IPS-18c (cell line): Measurements from ENCODE around the gene PHKB.
"Not testable (repeated sequence)": the region's sequence is repeated elsewhere in the genome, so short reads cannot be mapped to it uniquely, and the experiment has no call there.

ENCODE experiments used
- H3K4me3 ChIP-seq: 2 replicates; pipeline ENCODE4 v1.7.0; 2013; ENCODE audit warnings: low read depth, mild to moderate bottlenecking, low read length, moderate library complexity; ENCODE audit not compliant: insufficient read depth
- H3K9me3 ChIP-seq: one replicate; pipeline ENCODE4 v1.6.1; 2013; ENCODE audit warnings: mild to moderate bottlenecking, low read length, moderate library complexity; ENCODE audit not compliant: control insufficient read depth, insufficient read depth

The PHKB gene

DNA sequence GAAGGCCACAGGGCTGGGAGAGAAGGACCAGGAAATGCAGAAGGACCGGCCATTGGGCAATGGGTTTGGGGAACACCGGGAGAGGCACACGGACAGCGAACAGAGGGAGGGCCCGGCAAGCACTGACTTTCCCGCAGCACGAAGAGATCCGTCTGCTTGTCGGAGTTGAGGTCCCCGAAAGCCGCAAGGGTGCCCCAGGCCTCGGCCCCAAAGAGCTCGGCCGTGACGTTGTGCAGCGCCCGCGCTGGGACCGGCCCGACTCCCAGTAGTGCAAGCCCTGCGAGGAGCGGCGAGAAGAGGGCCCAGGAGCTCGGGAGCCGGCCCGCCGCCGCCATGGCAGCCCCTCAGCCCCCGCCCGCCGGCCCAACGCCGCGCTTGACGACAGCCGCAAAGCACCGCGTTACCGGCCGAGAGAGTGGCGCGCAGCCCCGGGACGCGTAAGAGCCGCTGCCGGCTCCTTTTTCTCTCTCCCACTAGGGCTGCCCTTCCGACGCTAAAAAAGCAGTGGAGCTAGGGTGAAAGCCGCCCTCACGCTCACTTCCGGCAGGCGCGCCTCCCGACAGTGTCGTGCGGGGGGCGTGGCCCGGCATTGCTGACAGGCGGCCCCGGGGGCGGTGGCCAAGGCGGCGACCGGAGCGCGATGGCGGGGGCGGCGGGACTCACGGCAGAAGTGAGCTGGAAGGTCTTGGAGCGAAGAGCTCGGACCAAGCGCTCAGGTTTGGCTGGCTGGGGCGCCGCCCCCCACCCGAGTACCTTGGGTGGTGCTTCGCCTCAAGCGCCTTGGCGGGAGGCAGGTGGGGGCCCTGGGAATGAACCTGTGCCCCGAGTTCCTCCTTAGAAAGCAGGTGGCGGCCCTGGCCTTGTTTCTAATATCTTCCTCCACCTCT is at the start of gene PHKB, which contains the start of gene ITFG1:
PHKB (plus strand) TSS at position 621 of the 887 bp plus-strand sequence; CDS start at position 641, 20 bp downstream.
ITFG1 (minus strand) TSS at position 353 of the 887 bp plus-strand sequence; CDS start at position 335, 18 bp downstream.
- Histone ChIP-seq H3K9me3 (no peaks in the 10 kb centered on the region), H3K4me3 (peak within 1 kb of the TSS; percentile 98)

DNA sequence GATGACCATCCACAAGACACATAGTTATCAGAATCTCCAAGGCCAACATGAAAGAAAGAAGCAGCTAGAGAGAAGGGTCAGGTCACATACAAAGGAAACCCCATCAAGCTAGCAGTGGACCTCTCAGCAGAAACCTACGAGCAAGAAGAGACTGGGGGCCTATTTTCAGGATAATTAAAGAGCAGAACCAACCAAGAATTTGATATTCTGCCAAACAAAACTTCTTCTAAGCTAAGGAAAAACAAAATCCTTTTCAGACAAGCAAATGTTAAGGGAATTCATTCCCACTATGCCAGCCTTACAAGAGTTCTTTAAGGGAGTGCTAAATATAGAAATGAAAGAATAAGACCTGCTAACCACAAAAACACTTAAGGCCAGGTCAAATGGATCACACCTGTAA is 48.1 kb upstream of the PHKB start:
- no peaks in the 10 kb centered on the region for H3K9me3 ChIP-seq
- H3K4me3 ChIP-seq, result no peak overlapping the region

DNA sequence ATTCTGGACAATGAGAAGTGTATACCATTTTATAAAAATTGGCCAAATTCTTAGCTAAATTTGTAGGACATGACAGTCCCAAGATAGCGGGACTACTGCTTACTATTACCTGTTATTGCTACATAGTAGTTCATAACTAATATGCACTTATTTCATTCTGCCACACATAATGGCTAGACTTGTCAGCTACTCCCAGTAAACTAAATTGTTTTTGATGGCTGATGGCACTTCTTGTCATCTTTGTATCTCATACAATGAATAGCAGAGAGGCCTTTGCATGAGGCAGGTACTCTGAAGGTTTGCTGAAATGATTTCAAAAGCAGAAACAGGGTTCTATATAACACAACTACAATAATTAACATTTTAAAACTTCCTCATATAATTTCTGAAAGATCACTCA is 44.3 kb upstream of the PHKB start:
- Histone ChIP-seq H3K9me3 (no peaks in the 10 kb centered on the region), H3K4me3 (no peak overlapping the region)

DNA sequence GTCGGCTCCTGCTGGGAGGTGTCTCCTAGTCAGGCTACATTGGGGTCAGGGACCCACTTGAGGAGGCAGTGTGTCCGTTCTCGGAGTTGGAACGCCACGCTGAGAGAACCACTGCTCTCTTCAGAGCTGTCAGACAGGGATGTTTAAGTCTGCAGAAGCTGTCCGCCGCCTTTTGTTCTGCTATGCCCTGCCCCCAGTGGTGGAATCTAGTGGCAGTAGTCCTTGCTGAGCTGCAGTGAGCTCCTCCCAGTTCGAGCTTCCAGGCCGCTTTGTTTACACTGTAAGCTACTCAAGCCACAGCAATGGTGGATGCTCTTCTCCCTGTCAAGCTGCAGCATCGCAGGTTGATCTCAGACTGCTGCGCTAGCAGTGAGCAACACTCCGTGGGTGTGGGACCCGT is 36.3 kb upstream of the PHKB start:
- no peak overlapping the region for H3K4me3 ChIP-seq
- H3K9me3 ChIP-seq, result no peaks in the 10 kb centered on the region

DNA sequence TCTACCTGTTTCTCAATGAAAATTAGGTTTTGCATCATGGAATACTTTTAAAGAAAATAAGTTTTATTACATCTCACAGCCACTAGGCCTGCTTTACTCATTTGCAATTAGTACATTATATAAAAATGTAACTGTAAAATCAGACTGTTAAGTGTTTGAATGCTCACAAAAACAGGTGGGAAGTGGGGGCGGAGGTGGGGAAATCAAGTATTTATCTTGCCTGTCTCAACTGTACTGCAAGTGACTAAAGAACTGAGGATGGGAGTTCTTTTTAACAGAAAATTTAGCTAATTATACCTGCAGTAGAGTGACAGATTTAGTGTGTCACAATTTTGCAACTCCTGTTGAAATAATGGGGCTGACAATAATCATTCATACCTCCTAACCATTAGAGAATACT is 34.3 kb upstream of the PHKB start:
- no peaks in the 10 kb centered on the region for H3K9me3 ChIP-seq
- no peak overlapping the region for H3K4me3 ChIP-seq

DNA sequence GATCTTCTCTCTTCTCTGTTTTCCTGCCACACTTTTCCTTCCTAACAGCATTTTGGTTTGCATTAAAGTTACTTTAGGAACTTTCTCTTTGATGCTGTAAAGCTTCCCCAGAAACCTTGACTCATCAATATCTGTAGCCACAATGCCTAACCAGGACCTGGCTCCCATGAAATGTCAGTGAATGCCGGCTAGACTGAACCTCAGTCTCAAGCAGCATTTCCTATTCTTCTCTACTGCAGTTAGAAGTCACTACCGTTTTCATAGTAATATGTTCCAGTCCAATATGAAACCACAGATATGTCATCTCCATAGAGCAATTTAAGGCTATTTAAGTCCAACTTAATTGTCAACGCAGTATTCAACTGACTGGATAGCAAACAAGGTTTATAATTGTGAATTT is 29.2 kb upstream of the PHKB start:
- Histone ChIP-seq H3K4me3 (no peak overlapping the region), H3K9me3 (no peaks in the 10 kb centered on the region)

DNA sequence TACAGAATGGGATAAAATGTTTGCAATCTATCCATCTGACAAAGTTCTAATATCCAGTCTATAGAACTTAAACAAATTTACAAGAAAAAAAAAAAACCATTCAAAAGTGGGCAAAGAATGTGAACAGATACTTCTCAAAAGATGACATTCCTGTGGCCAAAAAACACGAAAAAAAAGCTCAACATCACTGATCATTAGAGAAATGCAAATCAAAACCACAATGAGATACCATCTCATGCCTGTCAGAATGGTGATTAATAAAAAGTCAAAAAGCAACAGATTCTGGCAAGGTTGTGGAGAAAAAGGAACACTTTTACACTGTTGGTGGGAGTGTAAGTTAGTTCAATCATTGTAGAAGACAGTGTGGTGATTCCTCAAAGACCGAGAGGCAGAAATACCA is 26.9 kb upstream of the PHKB start:
- not testable (repeated sequence) for H3K9me3 ChIP-seq

DNA sequence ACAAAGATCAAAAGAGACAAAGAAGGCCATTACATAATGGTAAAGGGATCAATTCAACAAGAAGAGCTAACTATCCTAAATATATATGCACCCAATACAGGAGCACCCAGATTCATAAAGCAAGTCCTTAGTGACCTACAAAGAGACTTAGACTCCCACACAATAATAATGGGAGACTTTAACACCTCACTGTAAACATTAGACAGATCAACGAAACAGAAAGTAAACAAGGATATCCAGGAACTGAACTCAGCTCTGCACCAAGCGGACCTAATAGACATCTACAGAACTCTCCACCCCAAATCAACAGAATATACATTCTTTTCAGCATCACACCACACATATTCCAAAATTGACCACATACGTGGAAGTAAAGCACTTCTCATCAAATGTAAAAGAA is 21.1 kb upstream of the PHKB start:
- not testable (repeated sequence) for H3K9me3 ChIP-seq, H3K4me3 ChIP-seq

More for the DNA sequence above, 26.9 kb upstream of the PHKB start:
- not testable (repeated sequence) for H3K4me3 ChIP-seq

DNA sequence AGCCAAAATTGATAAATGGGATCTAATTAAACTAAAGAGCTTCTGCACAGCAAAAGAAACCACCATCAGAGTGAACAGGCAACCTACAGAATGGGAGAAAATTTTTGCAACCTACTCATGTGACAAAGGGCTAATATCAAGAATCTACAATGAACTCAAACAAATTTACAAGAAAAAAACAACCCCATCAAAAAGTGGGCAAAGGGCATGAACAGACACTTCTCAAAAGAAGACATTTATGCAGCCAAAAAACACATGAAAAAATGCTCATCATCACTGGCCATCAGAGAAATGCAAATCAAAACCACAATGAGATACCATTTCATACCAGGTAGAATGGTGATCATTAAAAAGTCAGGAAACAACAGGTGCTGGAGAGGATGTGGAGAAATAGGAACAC is 18.2 kb upstream of the PHKB start:
- not testable (repeated sequence) for H3K4me3 ChIP-seq

DNA sequence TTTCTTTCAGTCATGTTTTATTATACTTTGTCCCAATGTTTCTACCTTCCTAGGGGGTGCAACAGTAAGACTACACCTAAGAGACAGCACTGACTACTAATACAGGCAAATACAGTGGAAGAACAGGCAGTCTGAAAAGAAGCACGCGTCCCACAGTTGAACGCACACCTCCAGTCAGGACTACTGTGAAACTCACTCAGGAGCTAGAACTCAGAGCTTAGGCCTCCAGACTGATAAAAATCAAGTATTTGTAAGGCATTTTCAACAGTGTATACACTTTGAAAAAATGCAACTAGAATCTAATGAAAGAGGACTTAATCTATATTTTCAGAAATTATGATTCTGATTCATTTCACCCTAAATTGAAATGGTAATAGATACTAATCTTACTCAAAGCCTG is 14.7 kb upstream of the PHKB start:
- Histone ChIP-seq H3K9me3 (no peaks in the 10 kb centered on the region), H3K4me3 (no peak overlapping the region)

More for the DNA sequence above, 18.2 kb upstream of the PHKB start:
- not testable (repeated sequence) for H3K9me3 ChIP-seq

DNA sequence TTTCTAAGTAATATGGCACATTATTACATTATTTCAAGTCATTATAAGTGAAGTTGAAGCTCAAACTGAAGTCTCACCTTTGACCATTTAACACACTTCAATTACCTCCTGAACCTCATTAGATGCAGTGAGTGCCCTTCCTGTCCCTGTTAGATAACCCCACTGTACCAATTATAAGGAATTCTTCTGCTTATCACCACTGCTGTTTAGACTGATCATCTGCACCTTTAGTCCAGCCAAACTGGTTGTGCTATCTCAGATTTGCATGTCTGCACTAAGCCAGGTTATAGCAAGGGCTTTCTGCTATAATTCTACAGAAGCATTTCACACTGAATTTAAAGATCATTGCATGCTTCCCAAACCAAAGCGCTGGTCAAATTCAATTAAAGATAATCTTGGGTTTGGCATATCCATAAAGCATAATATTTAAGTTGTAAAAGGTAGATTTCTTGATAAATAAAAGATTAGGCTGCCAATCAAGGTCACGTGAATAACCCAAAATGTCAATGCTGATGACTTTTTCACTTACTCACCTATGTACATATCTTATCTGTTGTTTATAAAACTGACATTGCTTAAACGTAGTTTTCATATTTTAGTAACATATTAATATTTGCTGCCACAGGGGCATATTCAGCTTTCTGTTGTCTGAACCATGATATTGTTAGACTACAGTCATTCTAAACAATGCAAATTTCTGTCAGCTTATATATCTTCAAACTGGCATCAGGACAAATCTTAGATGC is 12.1 kb upstream of the PHKB start:
- Histone ChIP-seq H3K4me3 (no peak overlapping the region), H3K9me3 (no peaks in the 10 kb centered on the region)

DNA sequence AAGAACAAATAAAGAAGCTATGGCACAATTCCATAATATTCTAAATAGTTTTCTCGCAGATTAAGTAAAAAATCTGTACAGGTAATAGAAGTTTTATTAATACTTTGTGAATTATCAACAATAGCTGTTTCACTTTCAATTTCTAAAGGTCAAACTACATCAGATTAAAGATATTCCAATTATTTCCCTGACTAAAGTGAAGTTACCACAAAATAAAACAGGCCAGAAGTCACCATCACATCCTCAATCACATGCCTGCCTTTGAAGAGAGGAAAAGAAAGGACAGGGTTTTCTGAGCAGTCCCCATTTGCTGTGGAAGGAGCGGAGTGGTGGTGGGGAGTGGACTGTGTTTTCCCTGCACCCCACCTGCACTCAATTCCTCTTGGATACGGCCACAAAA is 11.3 kb upstream of the PHKB start:
- H3K9me3 ChIP-seq, result no peaks in the 10 kb centered on the region

DNA sequence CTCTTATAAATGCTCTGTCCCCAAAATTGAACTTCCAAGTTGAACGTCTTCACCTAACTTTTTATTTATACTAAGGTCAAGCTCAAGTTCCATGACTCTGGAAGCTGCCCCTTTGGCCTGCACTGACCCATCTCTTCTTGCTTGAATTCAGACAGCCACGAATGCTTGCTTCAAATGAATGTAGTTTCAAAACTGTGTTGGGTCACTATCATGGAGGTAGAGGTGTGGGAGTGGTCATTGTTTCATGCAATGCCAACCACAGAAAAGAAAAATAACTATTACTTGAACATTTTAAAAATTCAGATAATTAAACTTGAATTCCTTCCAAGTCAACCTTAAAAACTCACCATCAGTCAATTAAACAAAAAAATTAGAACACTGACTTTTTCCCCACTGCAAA is 2.8 kb upstream of the PHKB start:
- Histone ChIP-seq H3K4me3 (no peak overlapping the region), H3K9me3 (no peaks in the 10 kb centered on the region)

More for the DNA sequence above, 11.3 kb upstream of the PHKB start:
- no peak overlapping the region for H3K4me3 ChIP-seq

DNA sequence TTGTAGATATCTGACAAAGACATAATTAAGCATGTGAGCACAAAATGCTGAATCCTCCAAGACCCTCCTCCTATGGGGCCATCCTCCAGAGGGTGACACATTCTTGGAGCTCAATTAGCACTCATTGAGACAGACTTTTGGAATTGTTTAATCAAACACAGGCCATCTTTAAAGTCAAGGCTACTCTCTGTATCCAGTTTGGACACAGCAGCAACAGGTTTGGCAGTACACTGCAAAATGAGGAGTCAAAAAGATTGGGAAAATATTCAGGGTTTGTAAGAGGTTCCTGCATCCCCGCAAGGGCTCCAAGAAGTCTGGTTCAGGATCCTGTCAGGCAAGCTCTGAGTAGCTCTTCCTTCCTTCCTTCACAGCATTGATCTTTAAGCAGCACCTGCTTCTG is 1.5 kb upstream of the PHKB start:
- no peaks in the 10 kb centered on the region for H3K9me3 ChIP-seq
- peak overlapping the region; percentile 98; the same call in 1 of the 2 replicates for H3K4me3 ChIP-seq

DNA sequence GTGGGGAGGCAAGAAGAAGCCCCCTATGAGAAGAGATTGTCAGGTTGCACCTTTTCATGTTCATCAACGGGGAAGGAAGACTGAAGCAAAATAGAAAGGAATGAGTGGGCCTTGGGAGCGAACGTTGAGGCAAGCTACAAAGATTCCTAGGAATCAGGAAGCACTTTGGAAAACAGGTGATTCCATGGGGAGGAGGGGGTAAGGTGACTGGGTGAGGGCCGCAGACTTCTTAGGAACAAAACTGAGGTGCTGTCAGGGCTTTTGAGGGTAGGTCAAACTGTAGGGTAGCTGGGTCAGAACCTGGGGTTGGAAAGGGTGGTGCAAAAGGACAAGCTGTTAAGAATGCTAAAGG is 796 bp upstream of the PHKB start:
- Histone ChIP-seq H3K9me3 (no peaks in the 10 kb centered on the region), H3K4me3 (peak overlapping the region; percentile 98)

DNA sequence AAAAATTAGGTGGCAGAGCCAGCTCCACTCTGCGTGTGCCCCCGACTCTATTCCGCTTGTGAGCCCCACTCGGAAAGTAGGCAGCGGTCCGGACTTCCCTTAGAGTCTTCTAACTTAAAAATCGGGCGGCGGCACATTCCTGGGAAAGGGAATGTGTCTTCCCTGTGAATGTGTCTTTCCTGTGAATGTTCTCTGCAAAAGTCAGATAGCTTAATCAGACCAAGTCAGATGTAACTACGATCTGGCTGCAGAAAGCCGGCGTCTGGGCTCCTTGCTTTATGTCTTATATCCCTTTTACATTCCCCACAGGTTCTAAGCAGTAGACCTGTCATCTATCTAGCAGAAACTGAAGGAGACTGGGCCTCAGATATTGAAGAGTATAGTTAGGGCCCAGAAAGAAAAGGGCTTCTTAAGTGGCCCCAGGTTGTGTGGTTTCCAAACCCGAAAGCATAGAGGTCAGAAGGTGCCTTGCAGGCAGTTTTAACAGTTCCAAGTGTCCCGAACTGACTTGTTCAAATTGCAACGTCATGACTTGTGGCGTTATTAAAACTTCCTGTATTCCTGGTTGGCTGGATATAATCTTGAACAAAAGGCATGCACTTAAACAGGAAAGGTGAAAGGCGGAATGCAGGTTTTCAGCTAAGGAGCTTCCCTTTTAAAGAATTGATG is 601 bp downstream of the PHKB start:
- H3K4me3 ChIP-seq, result peak overlapping the region; percentile 98
- no peaks in the 10 kb centered on the region for H3K9me3 ChIP-seq

DNA sequence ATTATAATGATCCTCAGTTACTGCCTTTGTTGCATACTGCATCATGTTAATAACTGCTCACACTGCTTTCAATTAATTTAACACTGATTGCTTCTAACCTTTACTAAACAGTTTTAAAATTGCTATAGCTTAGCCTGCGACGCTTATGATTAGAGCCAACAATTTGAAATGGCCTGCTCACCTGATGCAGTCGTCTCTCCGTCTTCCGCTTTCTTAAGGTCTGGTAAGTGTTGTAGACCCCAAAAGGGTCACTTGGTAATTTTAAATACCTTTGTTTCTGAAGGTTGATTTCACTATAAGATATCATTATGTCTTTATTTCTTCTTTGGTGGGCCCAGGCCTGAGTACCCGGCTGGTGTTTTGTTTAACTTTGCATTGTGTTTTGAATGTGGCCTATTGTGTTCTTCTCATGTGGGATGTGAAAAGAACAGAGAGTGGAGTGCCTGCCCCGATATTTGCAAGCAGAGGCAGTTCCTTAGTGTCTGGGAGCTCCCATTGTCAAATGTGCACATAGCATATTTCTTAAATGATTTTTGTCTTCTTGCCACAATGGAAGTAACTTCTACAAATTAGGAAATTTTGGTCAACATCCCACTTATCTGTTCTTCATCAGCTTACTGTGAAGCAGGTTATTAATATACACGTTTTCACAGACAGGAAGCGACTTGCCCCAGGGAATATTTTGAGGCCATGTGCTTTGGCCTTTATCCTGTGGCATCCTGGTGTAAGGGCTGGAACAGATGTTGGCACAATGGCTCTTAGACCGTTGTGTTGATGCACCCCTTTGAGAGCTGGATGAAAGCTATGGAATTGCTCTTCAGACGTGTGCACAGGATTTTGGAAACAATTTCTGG is 2.9 kb downstream of the PHKB start:
- no peaks in the 10 kb centered on the region for H3K9me3 ChIP-seq
- H3K4me3 ChIP-seq, result no peak overlapping the region
